Measurements from ENCODE around the gene GOT1. TPM values are rescaled to one million over a fixed set of nuclear protein-coding genes. Genes with fewer than 3 reads are reported as not detected.

Gene GOT1
- total RNA-seq = 10 to 100 TPM; 22.2 to 24.5 TPM

DNA sequence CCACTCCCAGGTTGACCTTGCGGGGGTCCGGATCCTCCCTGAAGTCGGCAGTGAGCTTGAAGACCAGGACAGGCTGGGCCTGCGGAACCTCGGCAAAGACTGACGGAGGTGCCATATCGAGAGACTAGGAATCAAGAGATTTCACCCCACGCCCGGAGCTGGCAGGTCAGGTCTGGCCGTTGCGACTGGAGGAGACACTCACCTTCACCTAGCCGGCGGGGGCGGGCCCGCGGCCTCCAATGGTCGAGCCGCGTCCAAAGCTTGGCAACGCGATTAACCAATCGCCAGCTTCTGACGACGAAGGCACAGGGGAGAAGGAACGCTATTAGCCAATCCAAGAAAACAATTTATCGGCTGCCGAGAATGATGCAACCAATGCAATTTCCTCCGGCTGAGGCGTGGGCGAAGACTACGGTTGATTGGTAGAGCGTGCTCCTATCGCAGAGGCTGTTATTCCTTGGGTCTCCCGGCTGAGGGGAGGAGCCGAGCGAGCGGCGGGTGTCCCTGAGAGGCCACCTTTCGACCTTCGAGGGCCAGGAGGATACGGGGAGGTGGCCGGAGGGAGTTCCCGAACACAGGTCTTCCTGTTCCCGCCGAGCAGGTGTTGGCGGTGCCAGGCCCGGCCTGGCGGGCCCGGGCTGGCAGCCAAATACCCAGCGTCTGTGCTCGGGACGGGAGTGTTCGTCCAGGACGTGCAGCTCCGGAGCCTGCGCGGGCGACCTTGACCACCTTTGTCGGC lies at the start of gene GOT1:
TSS of gene GOT1 (minus strand) at position 174 of the 739 bp plus-strand sequence. CDS start at position 115, 59 bp downstream.

Other genes with a start within 250 kb of the GOT1 start
- gene HPSE2, start 194.8 kb downstream of the GOT1 start, total RNA-seq = not detected
- gene CNNM1, start 101.3 kb downstream of the GOT1 start, total RNA-seq = 1 to 10 TPM; 1.0 to 1.2 TPM
- not detected for gene NKX2-3, start 102.3 kb upstream of the GOT1 start, total RNA-seq
- 10 to 100 TPM; 50.5 to 50.7 TPM for gene SLC25A28, start 189.8 kb upstream of the GOT1 start, total RNA-seq
- 1 to 10 TPM; 4.9 to 5.2 TPM for gene ENTPD7, start 228.9 kb upstream of the GOT1 start, total RNA-seq